HG03460 (cell line): ENCODE data around the gene RAET1L.
"Not testable (repeated sequence)": the region's sequence is repeated elsewhere in the genome, so short reads cannot be mapped to it uniquely, and the experiment has no call there.

Experiments
- ATAC-seq: cut with Tn5 transposase; IDR thresholded peaks from one replicate; pipeline ENCODE4 v1.9.1; 2021; ENCODE audit not compliant: unreplicated experiment

Gene RAET1L

DNA sequence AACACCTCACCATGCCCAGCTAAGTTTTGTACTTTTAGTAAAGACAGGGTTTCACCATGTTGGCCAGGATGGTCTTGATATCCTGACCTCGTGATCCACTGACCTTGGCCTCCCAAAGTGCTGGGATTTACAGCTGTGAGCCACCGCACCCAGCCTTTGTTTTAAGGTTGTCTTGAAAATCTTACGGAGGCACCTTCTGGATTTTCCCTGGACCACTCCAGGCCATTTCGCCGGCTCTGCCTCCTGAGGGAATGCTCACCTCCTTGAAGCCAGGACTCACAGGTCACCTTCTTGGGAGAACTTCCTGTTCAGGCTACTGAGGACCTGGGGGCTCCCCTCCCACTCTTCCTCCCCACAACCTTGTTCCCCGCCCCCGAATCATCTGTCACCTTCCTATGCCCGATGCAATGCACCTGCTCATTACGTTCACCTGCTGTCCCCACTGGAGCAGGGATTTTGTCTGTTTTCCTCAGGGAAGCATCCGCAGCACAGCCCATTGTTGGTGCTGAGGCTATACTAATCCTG, 19.4 kb upstream of the RAET1L start:
- no peak for ATAC-seq

DNA sequence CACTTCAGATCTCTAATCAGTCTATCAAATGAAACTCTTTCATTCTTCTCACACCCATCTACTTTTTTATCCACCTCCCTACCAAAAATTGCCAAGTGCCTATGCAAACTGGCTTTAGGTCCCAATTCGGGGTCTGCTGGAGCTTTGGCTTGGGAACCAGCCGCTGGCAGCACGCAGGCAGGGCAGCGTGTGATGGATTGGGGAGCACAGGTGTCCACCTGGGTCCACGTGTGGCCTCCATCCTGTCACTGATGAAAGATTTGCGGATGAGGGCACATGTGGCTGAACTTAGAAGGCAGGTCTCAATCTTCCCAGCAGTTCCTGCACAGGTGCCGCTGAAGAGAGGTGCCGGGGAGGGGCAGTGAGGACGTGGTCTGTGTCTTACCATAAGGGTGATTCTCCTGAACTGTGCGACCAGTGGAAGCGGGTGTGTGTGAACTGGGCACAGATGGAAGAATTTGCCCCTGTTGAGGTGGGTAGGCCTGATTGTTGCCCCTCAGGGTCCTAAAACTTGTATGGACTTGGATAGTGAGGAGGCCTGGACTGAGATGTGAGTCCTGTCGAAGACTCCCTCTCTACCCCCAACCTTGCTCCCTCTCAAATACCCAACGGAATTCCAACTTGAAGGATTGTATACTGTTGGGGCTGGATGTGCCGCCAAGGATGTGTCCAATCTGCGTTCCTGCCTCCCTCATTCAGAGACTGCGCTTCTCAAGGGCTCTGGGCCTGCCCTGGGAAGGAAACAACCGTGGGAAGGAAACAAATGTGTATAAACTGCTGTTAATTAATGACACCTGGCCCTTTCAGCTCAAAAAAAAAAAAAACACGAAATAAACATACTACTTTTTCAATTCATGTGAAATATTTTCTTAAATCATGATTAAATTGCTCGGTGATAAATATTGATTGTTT, 18.4 kb upstream of the RAET1L start:
- ATAC-seq = no peak

DNA sequence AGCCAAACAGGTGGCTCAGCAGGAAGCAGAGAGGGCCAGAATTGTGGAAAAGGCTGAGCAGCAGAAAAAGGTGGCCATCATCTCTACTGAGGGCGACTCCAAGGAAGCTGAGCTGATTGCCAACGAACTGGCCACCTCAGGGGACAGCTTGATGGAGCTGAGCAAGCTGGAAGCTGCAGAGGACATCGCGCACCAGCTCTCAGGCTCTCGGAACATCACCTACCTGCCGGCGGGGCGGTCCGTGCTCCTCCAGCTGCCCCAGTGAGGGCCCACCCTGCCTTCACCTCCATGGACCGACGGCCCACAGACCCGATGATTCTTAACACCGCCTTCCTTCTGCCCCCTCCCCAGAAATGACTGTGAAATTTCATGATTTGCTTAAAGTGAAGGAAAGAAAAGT, 17.8 kb upstream of the RAET1L start:
- no peak for ATAC-seq

DNA sequence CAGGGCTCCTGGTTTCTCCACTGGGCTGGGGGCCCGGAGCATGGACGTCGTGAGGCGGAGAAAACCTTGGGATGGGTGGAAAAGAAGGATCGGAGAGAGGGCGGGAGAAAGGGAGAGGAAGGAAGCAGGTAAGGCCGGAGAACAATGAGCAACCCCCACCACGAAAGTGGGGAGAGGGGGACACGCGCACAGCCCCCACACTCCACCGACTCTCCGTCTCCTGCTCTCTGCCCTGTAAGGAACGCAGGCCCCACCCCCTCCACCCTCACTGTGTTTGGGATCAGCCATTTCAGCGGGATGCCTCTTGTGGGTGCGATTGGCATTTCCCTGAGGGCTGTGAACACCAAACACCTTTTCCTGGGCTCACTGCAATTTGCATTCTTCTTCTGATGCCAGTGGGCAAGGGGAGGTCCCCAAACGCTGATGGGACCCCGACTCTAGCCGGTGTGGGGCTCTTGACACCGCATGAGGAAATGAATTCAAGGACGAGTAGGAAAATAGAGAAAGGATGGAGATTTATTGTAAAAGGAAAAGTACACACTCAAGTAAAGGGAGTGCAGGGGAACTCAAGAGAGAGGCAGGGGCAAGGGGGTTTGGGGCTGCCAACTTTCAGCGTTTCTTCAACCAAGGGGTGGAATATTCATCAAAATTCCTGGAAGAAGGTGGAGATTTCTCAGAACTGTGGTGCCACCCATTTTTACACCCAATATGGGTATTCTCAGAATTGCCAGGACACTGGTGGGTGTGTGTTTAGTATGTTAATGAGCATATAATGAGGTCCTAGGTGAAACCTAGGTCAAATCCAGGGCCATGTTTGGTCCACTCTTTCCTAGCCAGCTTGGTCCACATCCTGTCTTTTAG, 13.1 kb upstream of the RAET1L start:
- ATAC-seq = no peak

DNA sequence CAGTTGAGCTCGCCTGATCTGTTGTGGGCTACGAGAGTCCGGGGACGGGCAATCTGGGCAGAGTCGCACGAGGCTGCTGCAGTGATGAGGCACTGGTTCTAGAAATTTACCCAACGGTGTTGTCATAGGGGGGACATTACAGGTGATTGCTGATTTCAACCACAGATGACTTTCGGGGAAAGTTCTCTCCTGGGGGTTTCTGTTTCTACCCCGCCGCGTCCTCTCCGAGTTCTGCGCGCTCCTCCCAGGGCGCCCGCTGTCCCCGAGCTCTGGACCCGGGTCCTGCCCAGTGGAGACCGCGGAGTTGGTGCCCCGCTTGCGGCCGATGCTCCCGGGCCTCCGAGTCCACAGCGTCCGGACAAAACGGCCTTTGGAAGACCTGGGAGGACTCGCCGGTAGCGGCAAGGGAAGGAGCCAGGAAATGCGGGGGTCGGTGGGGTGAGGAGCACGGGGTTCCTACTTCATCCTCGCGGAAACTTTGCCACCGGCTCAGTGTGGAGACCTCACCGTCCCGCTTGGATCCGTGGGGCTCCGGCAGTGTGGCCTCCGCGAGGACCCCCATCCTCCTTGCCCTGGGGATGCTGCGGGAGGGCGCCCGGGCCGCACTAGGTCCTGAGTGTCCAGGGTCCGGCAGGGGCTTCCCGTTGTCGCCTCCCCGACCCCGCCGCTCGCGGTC, 12.3 kb upstream of the RAET1L start:
- no peak for ATAC-seq

DNA sequence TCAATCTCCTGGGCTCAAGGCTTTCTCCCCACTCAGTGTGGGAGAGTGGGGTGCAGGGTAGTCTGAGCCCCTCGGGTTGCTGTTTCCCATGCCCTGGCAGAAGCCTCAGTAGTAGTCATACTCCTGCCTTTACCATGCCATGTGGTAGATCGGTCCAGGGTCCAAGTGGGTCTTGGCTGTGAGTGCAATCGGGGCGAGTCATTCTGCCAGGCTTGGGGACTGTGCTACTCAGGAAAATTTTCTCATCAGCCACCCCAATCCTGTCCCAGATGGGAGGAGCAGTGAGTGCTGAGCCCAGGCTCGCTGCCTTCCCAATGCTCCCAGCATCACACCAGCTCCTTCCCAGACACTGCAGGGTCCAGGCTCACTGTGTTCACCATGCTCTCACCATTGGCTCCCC, 10.7 kb upstream of the RAET1L start:
- no peak for ATAC-seq

DNA sequence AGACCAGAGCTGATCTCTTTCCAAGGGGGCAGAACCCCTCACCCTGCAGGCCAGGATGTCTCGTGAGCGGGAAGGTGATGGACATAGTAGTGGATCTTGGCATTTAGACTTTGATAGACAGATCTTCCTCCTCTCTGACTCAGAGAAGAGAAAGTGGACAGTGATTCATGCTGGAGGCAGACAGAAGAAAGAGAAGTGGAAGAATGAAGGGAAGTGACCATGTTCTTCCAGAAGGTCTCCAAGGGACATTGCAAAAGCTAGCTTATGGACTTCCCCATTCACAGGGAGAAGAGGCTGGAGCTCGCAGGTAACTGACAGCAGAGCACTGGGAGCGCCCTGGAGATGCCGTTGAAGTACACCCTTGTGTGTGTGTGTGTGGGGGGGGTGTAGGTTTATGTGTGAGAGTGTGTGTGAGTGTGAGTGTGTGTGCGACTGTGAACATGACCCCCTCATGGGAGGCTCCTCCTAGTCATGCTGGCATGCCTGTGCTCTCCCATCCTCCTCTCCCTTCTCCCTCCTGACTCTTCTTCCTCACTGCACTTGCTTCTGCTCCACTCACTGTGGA, 8.0 kb upstream of the RAET1L start:
- no peak for ATAC-seq

DNA sequence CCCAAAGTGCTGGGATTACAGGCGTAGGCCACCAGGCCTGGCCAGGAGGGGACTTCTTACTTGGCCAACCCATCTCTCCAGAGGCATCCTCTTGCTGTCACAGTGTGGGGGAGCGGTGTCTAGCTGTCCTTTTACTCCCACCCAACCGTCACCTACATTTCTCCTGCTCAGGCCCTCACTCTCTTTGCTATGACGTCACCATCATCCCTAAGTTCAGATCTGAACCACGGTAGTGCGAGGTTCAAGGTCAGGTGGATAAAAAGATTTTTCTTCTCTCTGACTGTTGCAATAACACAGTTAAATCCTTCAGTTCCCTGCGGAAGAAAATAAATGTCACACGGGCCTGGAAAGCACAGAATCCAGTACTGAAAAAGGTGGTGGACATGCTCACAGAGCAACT, 7.3 kb upstream of the RAET1L start:
- ATAC-seq = no peak

DNA sequence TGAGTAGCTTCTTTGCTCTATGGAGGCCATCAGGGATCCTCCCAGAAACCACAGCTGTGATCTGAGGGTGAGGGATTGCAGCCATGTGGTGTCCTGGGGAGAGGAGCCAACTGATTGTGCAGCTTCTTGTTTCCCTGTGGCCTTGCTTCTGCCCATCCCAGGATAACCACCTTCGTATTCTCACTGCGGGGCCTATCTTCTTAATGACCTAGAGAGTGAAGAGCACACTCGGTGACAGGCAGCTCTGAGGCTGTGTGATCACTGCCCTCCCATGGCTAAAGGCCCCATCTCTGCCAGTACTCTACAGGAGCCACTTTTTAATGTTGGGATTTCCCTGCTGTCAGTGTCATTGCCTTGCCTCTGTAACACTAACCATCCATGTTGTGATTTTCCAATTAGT, 5.3 kb upstream of the RAET1L start:
- ATAC-seq = no peak

DNA sequence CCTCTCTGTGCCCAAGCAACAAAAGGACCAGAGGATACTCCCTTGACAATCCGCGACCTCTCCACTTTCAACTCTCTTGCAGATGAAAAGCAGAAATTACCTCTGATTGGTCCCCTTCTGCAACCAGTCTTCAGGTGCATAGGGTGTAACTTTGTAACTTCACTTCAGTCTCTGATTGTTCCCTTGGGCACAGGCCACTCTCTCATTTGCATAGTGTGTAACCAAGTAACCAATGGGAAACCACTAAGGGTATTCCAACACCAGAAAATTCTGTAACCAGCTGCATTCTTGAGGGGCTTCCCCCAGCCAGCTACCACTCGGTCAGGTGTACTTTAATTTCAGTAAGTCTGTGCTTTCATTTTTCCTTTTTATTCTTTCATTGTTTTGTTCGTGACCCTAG, 4.4 kb upstream of the RAET1L start:
- no peak for ATAC-seq

DNA sequence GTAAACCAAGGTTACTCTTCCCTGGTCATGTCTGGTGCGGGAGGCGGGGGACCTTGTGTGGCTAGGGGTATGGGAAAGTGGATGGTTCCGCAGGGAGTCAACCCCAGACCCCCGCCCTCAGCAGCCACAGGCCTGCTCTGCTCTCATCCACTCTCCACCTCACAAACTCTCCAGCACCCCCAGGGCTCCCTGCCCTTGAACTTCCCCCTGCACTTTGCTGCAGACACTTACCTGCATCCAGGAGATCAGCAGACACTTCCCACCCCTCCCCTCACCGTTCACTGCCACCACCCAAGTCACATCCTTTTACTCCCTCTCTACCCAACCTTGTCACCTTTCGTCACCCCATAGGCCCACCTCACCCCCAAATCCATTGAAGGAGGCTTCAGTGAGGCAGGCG, 3.9 kb upstream of the RAET1L start:
- no peak for ATAC-seq

DNA sequence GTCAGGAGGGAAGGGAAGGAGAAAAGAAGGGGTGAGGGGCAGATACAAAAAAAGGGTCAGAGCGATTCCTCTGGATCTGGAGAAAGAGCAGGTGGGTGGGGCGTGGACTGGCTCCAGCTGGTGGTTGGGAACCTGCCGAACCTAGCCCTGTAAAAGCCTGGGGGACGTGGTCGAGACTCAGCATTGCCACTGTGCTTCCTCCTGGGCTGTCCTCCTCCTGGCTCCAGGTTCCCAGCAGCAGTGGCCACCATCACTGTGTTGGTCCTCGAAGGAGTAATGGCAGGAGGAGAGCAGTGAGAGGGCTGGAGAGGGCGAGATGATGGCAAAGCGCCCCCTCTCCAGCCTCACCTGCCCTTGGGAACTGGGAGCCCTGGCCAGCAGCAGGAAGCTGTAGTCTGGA, 3.5 kb upstream of the RAET1L start:
- ATAC-seq = no peak

DNA sequence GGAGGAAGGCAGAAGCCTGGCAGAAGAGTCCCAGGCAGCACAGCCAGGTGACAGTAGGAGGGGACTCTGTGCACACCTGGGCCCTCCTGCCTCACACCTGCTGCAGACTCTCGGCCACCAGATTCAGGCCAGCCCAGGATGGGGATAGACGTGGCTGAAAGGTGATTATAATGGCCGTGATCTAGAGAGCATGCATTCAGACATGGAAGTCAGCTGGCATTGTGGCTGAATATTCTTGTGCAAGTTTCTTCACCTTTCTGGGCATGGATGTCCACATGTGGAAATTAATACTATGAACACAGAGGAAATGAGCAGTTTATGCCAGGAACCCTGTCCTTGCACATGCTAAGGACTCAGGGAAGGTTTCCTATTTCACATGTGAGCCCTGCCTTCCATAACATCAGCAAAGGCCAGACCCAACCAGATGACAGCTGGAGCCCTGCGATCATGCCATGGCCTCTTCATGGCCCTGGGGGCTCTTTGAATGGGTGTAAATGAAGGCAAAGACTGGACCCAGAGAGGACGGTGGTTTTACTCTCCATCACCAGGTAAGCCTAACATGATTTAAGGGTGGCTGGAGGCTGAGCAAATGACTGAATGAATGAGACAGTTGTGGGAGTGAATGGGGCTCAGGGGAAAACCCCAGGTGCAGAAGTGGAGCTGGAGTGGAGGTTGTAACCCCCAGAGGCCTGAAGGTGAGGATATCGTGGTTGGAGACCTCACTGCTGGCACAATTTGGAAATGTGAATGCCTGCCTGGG, 2.7 kb upstream of the RAET1L start:
- ATAC-seq = no peak

DNA sequence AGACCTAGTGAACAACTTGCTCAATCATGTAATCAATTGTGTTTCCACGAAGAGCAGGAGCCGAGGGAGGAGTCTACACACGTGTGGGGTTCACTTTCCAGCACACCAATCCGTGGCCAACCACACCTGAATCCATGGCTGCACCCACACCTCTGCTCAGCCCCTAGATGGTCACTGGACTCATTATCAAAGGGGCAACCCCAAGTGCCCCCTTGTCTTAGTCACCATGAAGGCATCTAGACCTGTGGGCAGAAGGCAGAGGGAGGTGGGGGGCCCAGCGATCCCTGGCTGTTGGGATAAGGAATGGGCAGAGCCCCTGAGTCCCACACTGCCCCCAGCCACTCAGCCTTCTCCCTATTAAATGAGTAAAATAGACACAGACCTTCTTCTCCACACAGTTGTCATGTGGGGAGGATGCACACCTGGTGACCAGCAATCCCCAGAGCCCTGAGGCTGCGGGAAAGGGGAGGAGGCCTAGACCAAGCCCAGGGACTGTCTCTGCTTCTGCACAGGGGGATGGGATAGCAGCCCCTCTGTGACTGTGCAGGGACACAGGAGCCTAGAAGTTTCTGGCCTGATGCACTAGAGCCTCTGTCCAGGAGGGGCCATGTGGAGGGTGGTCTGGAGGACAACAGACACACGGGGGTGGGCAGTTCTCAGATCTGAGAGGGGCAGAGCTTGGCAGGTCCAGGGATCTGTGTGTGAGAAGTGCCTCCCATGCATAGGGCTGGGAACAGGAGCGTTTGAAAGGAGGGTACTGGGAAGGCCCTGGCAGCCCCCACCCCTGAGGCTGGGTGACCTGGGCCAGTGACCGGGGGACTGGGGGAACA, 1.9 kb upstream of the RAET1L start:
- no peak for ATAC-seq

DNA sequence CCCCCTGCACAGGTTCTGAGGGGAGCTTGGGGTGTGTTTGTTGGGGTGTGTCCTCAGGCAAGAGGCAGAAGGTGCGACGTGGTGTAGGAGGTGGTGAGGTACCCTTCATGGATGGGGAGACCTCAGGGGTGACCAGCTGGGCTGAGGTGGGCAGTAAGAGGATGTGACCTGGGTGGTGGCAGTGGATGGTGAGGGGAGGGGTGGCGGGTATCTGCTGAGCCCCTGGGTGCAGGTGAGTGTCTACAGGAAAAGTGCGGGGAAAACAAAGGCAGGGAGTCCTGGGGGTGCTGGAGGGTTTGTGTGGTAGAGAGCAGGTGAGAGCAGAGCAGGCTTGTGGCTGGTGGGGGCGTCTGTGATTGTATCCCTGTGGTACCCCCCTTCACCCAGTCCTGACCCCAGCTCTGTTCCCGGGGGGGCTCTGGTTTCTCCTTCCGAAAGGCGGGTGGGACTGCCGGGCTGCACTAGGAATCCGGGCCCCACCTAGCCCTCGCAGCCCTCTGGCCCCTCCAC, 631 bp downstream of the RAET1L start:
- no peak for ATAC-seq

DNA sequence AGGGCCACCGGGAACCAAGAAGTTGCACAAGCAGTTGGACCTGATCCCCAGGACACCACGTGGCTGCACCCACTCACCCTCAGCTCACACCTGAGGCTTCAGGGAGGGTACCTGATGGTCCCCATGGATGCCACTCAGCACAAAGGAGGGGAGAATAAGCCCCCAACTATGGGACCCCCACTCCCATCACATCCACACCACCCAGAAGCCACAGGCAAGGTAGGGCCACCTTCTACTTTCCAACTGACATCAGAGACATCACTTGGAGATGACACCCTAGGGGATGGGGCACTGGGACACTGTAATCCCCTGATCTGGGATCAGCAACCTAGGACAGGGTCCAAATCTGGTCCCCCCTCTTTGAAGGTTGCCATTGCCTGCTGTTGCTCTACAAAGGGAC, 1.3 kb downstream of the RAET1L start:
- not testable (repeated sequence) for ATAC-seq

DNA sequence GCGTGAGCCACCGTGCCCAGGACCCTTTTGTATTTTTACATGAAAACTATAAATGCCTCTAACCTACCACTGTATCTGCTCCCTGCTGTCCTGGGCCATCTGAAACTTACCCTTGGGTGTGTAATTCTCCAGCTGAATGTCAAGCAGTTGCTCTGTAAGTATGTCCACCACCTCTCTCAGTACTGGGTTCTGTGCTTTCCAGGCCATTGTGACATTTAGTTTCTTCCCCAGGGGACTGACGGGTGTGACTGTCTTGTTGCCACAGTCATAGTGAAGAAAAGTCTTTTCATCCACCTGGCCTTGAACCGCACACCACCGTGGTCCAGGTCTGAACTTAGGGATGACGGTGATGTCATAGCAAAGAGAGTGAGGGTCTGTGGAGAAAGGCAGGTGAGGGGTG, 3.5 kb downstream of the RAET1L start:
- ATAC-seq = not testable (repeated sequence)

DNA sequence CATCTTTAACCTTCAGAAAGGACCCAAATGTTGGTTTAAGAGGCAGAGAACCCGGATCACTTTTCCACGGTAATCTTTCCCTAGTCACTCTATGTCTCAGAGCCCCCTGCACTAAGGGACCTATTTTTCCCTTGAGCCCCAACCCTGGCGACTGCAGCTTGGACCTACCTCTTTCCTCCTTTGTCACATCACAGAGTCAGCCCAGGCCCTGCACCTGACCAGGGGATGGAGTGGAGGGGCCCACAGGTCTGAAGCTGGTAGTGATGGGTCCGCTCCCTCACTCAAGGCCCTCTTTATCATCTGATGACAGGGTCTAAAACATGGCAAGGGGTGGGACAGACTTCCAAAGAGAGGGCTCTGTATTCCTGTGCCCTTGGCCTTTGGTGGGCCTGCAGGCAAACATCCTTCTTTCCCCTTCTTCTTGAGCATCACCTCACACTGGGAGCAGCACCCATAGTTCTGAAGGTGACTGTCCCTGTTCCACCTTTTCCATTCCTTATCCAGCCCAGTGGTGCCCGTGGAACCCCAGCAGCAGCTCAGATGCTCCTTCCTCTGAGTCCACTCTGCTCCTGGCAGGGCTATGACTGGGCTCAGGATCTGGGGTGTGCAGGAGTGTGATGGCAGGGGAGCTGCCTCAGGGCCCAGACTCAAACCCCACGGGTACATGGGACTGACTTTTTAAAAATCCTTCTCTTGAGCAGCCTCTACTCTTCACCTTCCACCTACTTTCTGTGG, 6.3 kb downstream of the RAET1L start:
- ATAC-seq = no peak

DNA sequence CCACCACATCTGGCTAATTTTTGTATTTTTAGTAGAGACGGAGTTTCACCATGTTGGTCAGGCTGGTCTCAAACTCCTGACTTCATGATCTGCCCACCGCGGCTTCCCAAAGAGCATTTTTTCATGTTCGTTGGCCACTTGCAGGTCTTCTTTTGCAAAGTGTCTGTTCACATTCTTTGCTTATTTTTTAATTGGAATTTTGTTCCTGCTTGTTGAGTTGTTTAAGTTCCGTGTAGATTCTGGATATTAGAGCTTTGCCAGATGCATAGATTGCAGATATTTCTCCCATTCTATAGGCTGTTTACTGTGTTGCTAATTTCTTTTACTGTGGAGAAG, 8.2 kb downstream of the RAET1L start:
- ATAC-seq = not testable (repeated sequence)
